CD4-positive, alpha-beta T cell treated with Interleukin-2 at 100 ng/mL for 4 hours (primary cell): Measurements from ENCODE around the gene MSMP.

Experiments used
- DNase-seq: peaks from one replicate; pipeline ENCODE4 v3.0.0-alpha.2; 2020; ENCODE audit warnings: low spot score

MSMP gene

GRCh38 chr9:35754264-35754663 is at the start of gene MSMP:
TSS of gene MSMP (minus strand) at chr9:35754276. CDS start at chr9:35754129, 147 bp downstream.
- DNase-seq = no peak

- DNase-seq = no peak
Measured at GRCh38 chr9:35801328-35802128, 47.5 kb upstream of the MSMP start.

- no peak for DNase-seq
Measured at GRCh38 chr9:35800530-35800929, 46.5 kb upstream of the MSMP start.

GRCh38 chr9:35798658-35799374 is 44.7 kb upstream of the MSMP start:
- DNase-seq = peak; percentile 20

- DNase-seq = no peak
Measured at GRCh38 chr9:35797311-35798109, 43.4 kb upstream of the MSMP start.

- no peak for DNase-seq
Measured at GRCh38 chr9:35795695-35796094, 41.6 kb upstream of the MSMP start.

- DNase-seq = no peak
Measured at GRCh38 chr9:35793461-35793860, 39.4 kb upstream of the MSMP start.

- DNase-seq = no peak
Measured at GRCh38 chr9:35792826-35793225, 38.8 kb upstream of the MSMP start.

GRCh38 chr9:35792024-35792813 is 38.1 kb upstream of the MSMP start:
- DNase-seq = no peak

GRCh38 chr9:35791297-35791921 is 37.3 kb upstream of the MSMP start, which contains the start of gene NPR2:
TSS of gene NPR2 (plus strand) at chr9:35791591. CDS start at chr9:35792409, 818 bp downstream.
- no peak for DNase-seq

GRCh38 chr9:35790385-35791296 is 36.6 kb upstream of the MSMP start:
- DNase-seq = peak; percentile 78

GRCh38 chr9:35790025-35790384 is 35.9 kb upstream of the MSMP start:
- no peak for DNase-seq

- DNase-seq = no peak
Measured at GRCh38 chr9:35789541-35789940, 35.5 kb upstream of the MSMP start.

- DNase-seq = no peak
Measured at GRCh38 chr9:35783418-35783817, 29.3 kb upstream of the MSMP start.

- no peak for DNase-seq
Measured at GRCh38 chr9:35781066-35781465, 27.0 kb upstream of the MSMP start.

GRCh38 chr9:35778496-35778895 is 24.4 kb upstream of the MSMP start:
- no peak for DNase-seq

GRCh38 chr9:35776018-35776417 is 21.9 kb upstream of the MSMP start:
- DNase-seq = no peak

- no peak for DNase-seq
Measured at GRCh38 chr9:35774907-35775635, 21.0 kb upstream of the MSMP start.

GRCh38 chr9:35771943-35772342 is 17.9 kb upstream of the MSMP start:
- no peak for DNase-seq

GRCh38 chr9:35771534-35771933 is 17.5 kb upstream of the MSMP start:
- DNase-seq = no peak
